AG10803 (cell line): ENCODE results near the gene PNN.
"Not testable (repeated sequence)": the region's sequence is repeated elsewhere in the genome, so short reads cannot be mapped to it uniquely, and the experiment has no call there.

ENCODE experiments used
- DNase-seq: peaks from one replicate; pipeline ENCODE4 v3.0.0; 2010; ENCODE audit warnings: low read depth
- H3K4me3 ChIP-seq: 2 replicates; pipeline ENCODE4 v1.5.1; 2011; ENCODE audit warnings: mild to moderate bottlenecking, low read length, control low read depth
- TF ChIP-seq, protein P1 (sequence below): conservative IDR thresholded peaks from 2 replicates; pipeline ENCODE4 v1.5.1; 2011; ENCODE audit warnings: mild to moderate bottlenecking, low read length, control low read depth, inconsistent platforms

Gene PNN

GRCh38 chr14:39203659-39204606, 28.9 kb downstream of the PNN start:
- DNase-seq = no peak
- TF ChIP-seq, protein P1, sequence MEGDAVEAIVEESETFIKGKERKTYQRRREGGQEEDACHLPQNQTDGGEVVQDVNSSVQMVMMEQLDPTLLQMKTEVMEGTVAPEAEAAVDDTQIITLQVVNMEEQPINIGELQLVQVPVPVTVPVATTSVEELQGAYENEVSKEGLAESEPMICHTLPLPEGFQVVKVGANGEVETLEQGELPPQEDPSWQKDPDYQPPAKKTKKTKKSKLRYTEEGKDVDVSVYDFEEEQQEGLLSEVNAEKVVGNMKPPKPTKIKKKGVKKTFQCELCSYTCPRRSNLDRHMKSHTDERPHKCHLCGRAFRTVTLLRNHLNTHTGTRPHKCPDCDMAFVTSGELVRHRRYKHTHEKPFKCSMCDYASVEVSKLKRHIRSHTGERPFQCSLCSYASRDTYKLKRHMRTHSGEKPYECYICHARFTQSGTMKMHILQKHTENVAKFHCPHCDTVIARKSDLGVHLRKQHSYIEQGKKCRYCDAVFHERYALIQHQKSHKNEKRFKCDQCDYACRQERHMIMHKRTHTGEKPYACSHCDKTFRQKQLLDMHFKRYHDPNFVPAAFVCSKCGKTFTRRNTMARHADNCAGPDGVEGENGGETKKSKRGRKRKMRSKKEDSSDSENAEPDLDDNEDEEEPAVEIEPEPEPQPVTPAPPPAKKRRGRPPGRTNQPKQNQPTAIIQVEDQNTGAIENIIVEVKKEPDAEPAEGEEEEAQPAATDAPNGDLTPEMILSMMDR = no peak
- no peak overlapping the region for H3K4me3 ChIP-seq

GRCh38 chr14:39207430-39207829, 32.4 kb downstream of the PNN start:
- H3K4me3 ChIP-seq, DNase-seq: not testable (repeated sequence)

DNA sequence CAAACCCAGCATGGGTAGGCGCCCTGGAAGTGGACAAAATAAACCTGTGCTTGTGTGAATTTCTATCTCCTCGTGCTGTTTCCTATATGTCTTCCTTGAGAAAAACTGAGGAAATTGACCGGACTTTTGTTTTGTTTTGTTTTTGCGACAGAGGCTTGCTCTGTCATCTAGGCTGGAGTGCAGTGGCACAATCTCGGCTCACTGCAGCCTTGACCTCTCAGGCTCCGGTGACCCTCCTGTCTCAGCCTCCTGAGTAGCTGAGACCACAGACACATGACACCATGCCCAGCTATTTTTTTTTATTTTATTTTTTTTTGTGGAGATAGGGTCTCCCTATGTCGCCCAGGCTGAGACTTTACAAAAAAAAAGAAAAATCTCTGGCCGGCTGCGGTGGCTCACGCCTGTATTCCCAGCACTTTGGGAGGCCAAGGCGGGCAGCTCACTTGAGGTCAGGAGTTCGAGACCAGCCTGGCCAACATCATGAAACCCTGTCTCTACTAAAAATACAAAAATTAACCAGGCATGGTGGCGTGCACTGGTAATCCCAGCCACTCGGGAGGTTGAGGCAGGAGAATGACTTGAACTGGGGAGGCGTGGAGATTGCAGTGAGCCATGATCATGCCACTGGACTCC, 36.2 kb downstream of the PNN start:
- no peak for DNase-seq
- no peak overlapping the region for H3K4me3 ChIP-seq

DNA sequence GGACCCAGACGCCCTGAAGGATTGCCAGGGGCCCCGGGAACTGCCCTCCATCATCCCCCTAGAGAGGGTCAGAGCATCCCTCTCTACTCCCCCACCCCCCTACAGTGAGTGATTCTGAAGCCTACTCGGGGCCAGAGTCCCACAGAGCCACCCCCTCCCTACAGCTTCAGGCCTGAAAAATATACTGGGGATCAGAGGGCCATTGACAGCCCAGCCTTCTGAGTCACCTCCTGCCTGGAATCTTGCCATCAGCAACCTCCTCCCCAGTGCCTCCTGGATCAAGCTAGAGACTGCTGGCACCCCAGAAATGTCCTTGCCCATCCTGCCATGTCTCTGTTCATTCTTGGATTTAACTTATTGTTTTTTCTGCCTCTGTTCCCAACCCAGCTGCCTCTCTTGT, 37.0 kb downstream of the PNN start:
- TF ChIP-seq, protein P1 = no peak
- H3K4me3 ChIP-seq = no peak overlapping the region
- no peak for DNase-seq

More for the DNA sequence above, 36.2 kb downstream of the PNN start:
- TF ChIP-seq, protein P1 = no peak

- no peak overlapping the region for H3K4me3 ChIP-seq
- TF ChIP-seq, protein P1 = no peak
- DNase-seq = no peak
Measured at GRCh38 chr14:39212693-39213092, 37.6 kb downstream of the PNN start.

GRCh38 chr14:39217214-39217879, 42.3 kb downstream of the PNN start:
- H3K4me3 ChIP-seq = no peak overlapping the region
- TF ChIP-seq, protein P1 = no peak
- no peak for DNase-seq

DNA sequence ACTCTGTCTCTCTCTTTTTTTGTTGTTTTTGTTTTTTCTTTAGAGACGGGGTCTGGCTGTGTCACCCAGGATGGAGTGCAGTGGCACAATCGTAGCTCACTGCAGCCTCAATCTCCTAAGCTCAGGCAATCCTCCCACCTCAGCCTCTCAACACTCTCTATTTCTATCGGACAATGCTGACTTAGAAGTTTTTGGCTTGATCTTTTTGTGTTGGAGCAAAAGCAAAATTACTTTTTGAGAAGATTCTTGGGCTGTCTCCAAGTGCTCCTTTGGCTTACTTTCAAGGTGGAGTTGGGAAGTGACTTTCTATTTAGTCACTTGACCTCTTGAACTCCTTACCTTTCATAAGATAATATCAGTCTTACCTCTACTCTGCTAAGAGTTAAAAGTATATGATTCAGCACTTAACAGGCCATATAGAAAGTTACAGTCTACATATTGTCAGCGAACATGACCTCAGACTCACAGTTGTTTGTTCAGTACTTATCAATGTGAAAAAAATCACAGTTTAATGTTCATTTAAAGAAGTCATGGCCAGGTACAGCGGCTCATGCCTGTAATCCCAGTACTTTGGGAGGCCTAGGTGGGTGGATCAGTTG, 43.2 kb downstream of the PNN start:
- TF ChIP-seq, protein P1 = no peak
- peak; percentile 5 for DNase-seq
- no peak overlapping the region for H3K4me3 ChIP-seq
